MCF 10A (cell line): Measurements from ENCODE around the gene TLN1. TPM values are rescaled to one million over a fixed set of nuclear protein-coding genes. Genes with fewer than 3 reads are reported as not detected.

Source experiments
- BruUV-seq: library from RNA; stranded (reverse); fragments of 400-500 nt; replicated peaks from 2 replicates; lab custom pipeline; 2021; lab: Mats Ljungman, UMichigan
- CTCF ChIA-PET: fragments of 300-600 bp; sonication (Branson Sonifier 250); formaldehyde crosslinking; extraction: SDS; loops from one replicate; lab custom pipeline; 2021; ENCODE audit warnings: antibody characterized with exemption, inconsistent platforms; lab: Yijun Ruan, JAX
- POLR2A ChIA-PET: fragments of 300-600, 350-650 bp; sonication (Branson Sonifier 250); formaldehyde crosslinking; extraction: SDS; loops from one replicate; lab custom pipeline; 2020; ENCODE audit warnings: antibody characterized with exemption, inconsistent platforms; lab: Yijun Ruan, JAX
- DNase-seq: peaks from one replicate; pipeline ENCODE4 v3.0.0-alpha.2; 2018; ENCODE audit not compliant: unreplicated experiment
- H3K27ac Mint-ChIP-seq: one replicate; pipeline ENCODE4 v1.8.0; 2022; ENCODE audit warnings: mild to moderate bottlenecking, low read depth, mixed read lengths; ENCODE audit not compliant: unreplicated experiment
- H3K27me3 Mint-ChIP-seq: one replicate; pipeline ENCODE4 v1.8.0; 2022; ENCODE audit warnings: mixed read lengths; ENCODE audit not compliant: insufficient read depth, unreplicated experiment
- H3K36me3 Mint-ChIP-seq: one replicate; pipeline ENCODE4 v1.8.0; 2022; ENCODE audit warnings: mild to moderate bottlenecking, moderate library complexity, mixed read lengths; ENCODE audit not compliant: insufficient read depth, unreplicated experiment
- H3K4me1 Mint-ChIP-seq: one replicate; pipeline ENCODE4 v1.8.0; 2022; ENCODE audit warnings: mixed read lengths; ENCODE audit not compliant: insufficient read depth, unreplicated experiment
- H3K4me3 Mint-ChIP-seq: one replicate; pipeline ENCODE4 v1.8.0; 2022; ENCODE audit warnings: mild to moderate bottlenecking, moderate library complexity, mixed read lengths; ENCODE audit not compliant: unreplicated experiment
- H3K9me3 Mint-ChIP-seq: one replicate; pipeline ENCODE4 v1.8.0; 2022; ENCODE audit warnings: mixed read lengths; ENCODE audit not compliant: unreplicated experiment
- CTCF ChIP-seq: fragments of 200-600 bp; IDR thresholded peaks from one replicate; pipeline ENCODE4 v1.8.0; 2022; ENCODE audit warnings: antibody characterized with exemption, mild to moderate bottlenecking; ENCODE audit not compliant: unreplicated experiment
- intact Hi-C: fragments of 100-400 bp; cut with micrococcal nuclease; formaldehyde crosslinking; loops from 2 replicates; pipeline ENCODE4 v1.14.1; 2022
- total RNA-seq: library from RNA; stranded (reverse); gene quantifications from 2 replicates; pipeline ENCODE4 v1.2.3, GENCODE V29; 2022

The TLN1 gene
- total RNA-seq, 1 experiment from 2014 or later, result 224 TPM

DNA sequence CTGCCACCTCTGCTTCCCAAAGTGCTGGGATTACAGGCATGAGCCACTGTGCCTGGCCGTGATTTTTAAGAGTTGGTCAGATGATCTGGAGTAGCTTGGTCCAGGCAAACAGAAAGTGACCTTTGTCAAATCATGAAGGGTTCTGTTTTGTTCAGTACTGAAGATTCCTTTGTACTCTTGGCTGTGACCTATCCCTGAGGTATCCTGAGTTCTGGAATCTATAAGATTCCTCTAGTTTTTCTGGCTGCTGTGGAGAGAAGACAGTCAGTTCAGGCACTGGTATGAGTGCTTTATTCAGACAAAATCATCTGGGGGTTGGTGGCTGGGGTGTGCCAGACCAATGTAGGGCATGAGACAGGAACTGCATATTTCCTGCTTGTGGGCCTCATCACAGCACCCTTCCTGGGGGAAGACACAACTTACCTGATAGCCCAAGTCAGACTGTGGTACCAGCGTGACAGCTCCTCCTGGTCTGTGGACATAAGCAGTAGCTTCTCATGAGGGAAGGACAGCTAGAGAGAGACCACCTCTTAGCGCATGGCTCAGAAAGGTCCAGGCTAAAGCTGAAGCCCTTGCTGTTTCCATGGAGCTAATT lies 70.1 kb downstream of the TLN1 start:
- H3K27ac Mint-ChIP-seq, result peak overlapping the region; percentile 74
- intact Hi-C loops, result no loop called here
- H3K4me3 Mint-ChIP-seq, result no peak overlapping the region
- H3K4me1 Mint-ChIP-seq, result peaks cover 25% of the 10 kb centered on the region
- BruUV-seq, result no TSS peak
- DNase-seq, result no peak
- no peaks in the 10 kb centered on the region for H3K9me3 Mint-ChIP-seq
- ChIA-PET CTCF (interaction anchor here (0.5 to 11.0 kb wide), 9 partner anchors 13 to 221 kb away, joined by 3 to 119 read pairs (median 4); partner anchors contain the start of genes CREB3 and TLN1), POLR2A (interaction anchor here (0.5 to 2.6 kb wide), 4 partner anchors 9 to 70 kb away, joined by 3 to 16 read pairs (median 6); partner anchors contain the start of genes CREB3, TLN1 and TPM2)
- no peaks in the 10 kb centered on the region for H3K27me3 Mint-ChIP-seq
- peaks cover 36% of the 10 kb centered on the region for H3K36me3 Mint-ChIP-seq
- no peak for TF ChIP-seq CTCF

GRCh38 chr9:35660966-35661415 lies 71.0 kb downstream of the TLN1 start:
- TF ChIP-seq CTCF, result peak; percentile 19
- Mint-ChIP-seq H3K4me3 (no peak overlapping the region), H3K9me3 (no peaks in the 10 kb centered on the region), H3K4me1 (peaks cover 25% of the 10 kb centered on the region), H3K36me3 (peaks cover 36% of the 10 kb centered on the region), H3K27ac (no peak overlapping the region), H3K27me3 (no peaks in the 10 kb centered on the region)
- BruUV-seq, result no TSS peak
- DNase-seq, result peak; percentile 51
- intact Hi-C loops, result no loop called here
- POLR2A ChIA-PET, result interaction anchor here (0.8 to 2.6 kb wide), 7 partner anchors 15 to 71 kb away, joined by 3 to 16 read pairs (median 6); partner anchors contain the start of genes CREB3, TLN1 and TPM2
- CTCF ChIA-PET, result interaction anchor here (0.5 to 11.0 kb wide), 13 partner anchors 10 to 962 kb away, joined by 3 to 119 read pairs (median 5); partner anchors contain the start of genes CREB3 and TLN1

- CTCF ChIA-PET, result interaction anchor here (0.6 to 11.0 kb wide), 18 partner anchors 10 to 1162 kb away, joined by 3 to 119 read pairs (median 5); partner anchors contain the start of genes CA9, CREB3 and TLN1
- H3K27ac Mint-ChIP-seq, result peak overlapping the region; percentile 100
- peak; percentile 87 for DNase-seq
Observed at GRCh38 chr9:35659340-35659739, 72.7 kb downstream of the TLN1 start.

More at GRCh38 chr9:35659340-35659739, 72.7 kb downstream of the TLN1 start:
- H3K27me3 Mint-ChIP-seq, result no peaks in the 10 kb centered on the region
- POLR2A ChIA-PET, result interaction anchor here (0.7 to 5.4 kb wide), 11 partner anchors 13 to 580 kb away, joined by 3 to 61 read pairs (median 8); partner anchors contain the start of genes CREB3, FANCG, GBA2 and RGP1
- peaks cover 36% of the 10 kb centered on the region for H3K36me3 Mint-ChIP-seq
- peaks cover 25% of the 10 kb centered on the region for H3K4me1 Mint-ChIP-seq
- H3K4me3 Mint-ChIP-seq, result peak overlapping the region; percentile 62
- H3K9me3 Mint-ChIP-seq, result no peaks in the 10 kb centered on the region
- no TSS peak for BruUV-seq
- TF ChIP-seq CTCF, result no peak
- intact Hi-C loops, result loop anchor here (2.0 to 10.0 kb wide), 4 partner anchors 29 to 245 kb away; partner anchors contain the start of genes HRCT1, SPAAR and TPM2
